GM19240 (cell line): ENCODE results near the gene BNIP5.
"Not testable (repeated sequence)": the region's sequence is repeated elsewhere in the genome, so short reads cannot be mapped to it uniquely, and the experiment has no call there.

Source experiments
- DNase-seq: peaks from one replicate; pipeline ENCODE4 v3.0.0; 2011; ENCODE audit warnings: low spot score; ENCODE audit not compliant: insufficient read length

The BNIP5 gene

GRCh38 chr6:36367743-36368142 lies 31.1 kb upstream of the BNIP5 start:
- no peak for DNase-seq

GRCh38 chr6:36364669-36365479 lies 28.2 kb upstream of the BNIP5 start:
- no peak for DNase-seq

GRCh38 chr6:36364061-36364635 lies 27.5 kb upstream of the BNIP5 start:
- DNase-seq: not testable (repeated sequence)

- not testable (repeated sequence) for DNase-seq
Observed at GRCh38 chr6:36363371-36363752, 26.7 kb upstream of the BNIP5 start.

- no peak for DNase-seq
Observed at GRCh38 chr6:36362551-36363370, 26.1 kb upstream of the BNIP5 start.

- DNase-seq: no peak
Observed at GRCh38 chr6:36361071-36361470, 24.4 kb upstream of the BNIP5 start.

- DNase-seq: peak; percentile 69
Observed at GRCh38 chr6:36360241-36361054, 23.8 kb upstream of the BNIP5 start.

- DNase-seq: no peak
Observed at GRCh38 chr6:36358226-36358915, 21.7 kb upstream of the BNIP5 start.

GRCh38 chr6:36357872-36358225 lies 21.2 kb upstream of the BNIP5 start:
- no peak for DNase-seq

- no peak for DNase-seq
Observed at GRCh38 chr6:36355819-36356218, 19.1 kb upstream of the BNIP5 start.

GRCh38 chr6:36353411-36353915 lies 16.8 kb upstream of the BNIP5 start:
- DNase-seq: no peak

- no peak for DNase-seq
Observed at GRCh38 chr6:36352477-36353157, 15.9 kb upstream of the BNIP5 start.

- no peak for DNase-seq
Observed at GRCh38 chr6:36350681-36351571, 14.2 kb upstream of the BNIP5 start.

GRCh38 chr6:36350082-36350481 lies 13.4 kb upstream of the BNIP5 start:
- no peak for DNase-seq

- no peak for DNase-seq
Observed at GRCh38 chr6:36349240-36349639, 12.6 kb upstream of the BNIP5 start.

- no peak for DNase-seq
Observed at GRCh38 chr6:36347621-36348020, 10.9 kb upstream of the BNIP5 start.

GRCh38 chr6:36346486-36347273 lies 10.0 kb upstream of the BNIP5 start:
- DNase-seq: no peak
